H1 (cell line): ENCODE results near the gene PCDHAC1. TPM values are rescaled to one million over a fixed set of nuclear protein-coding genes. Genes with fewer than 3 reads are reported as not detected.
A peak's percentile ranks its signal among the peaks of the same experiment; 100 is the strongest.

Experiments used
- CTCF ChIA-PET: fragments of 300-600 bp; sonication (Branson Sonifier 250); formaldehyde crosslinking; loops from one replicate; lab custom pipeline; 2021; ENCODE audit not compliant: partially characterized antibody; lab: Charles Lee
- POLR2A ChIA-PET: fragments of 300-600 bp; sonication (Branson Sonifier 250); formaldehyde crosslinking; loops from one replicate; lab custom pipeline; 2021; ENCODE audit warnings: inconsistent platforms; ENCODE audit not compliant: partially characterized antibody; lab: Charles Lee
- DNase-seq, 2 experiments: peaks; one replicate each; pipeline versions ENCODE4 v3.0.0 to v3.0.0-alpha.2; 2010 to 2022; ENCODE audit warnings: low spot score in 2 of 2, low read depth in 1 of 2, mixed read lengths in 1 of 2
- FAIRE-seq: peaks from 2 replicates; lab custom pipeline; 2011; peaks lifted over from hg19 to GRCh38; lab: Jason Lieb, UNC
- H2AFZ ChIP-seq: 2 replicates; pipeline ENCODE4 v1.8.1; 2012; ENCODE audit warnings: low read length, inconsistent platforms
- H2AK5ac ChIP-seq: 2 replicates; pipeline ENCODE4 v1.6.1; 2013; ENCODE audit warnings: low read depth, low read length
- H2BK120ac ChIP-seq: replicated peaks from 2 replicates; pipeline ENCODE3; 2013; ENCODE audit warnings: low read depth, low read length, inconsistent platforms
- H2BK12ac ChIP-seq: 2 replicates; pipeline ENCODE4 v1.6.1; 2013; ENCODE audit warnings: low read depth, low read length
- H2BK15ac ChIP-seq: 2 replicates; pipeline ENCODE4 v1.6.1; 2013; ENCODE audit warnings: low read length
- H2BK20ac ChIP-seq: 2 replicates; pipeline ENCODE4 v1.6.1; 2013; ENCODE audit warnings: low read length
- H2BK5ac ChIP-seq: 2 replicates; pipeline ENCODE4 v1.6.1; 2013; ENCODE audit warnings: low read depth, low read length
- H3K14ac ChIP-seq: 2 replicates; pipeline ENCODE4 v1.6.1; 2013; ENCODE audit warnings: inconsistent platforms; ENCODE audit not compliant: insufficient read length
- H3K18ac ChIP-seq: 2 replicates; pipeline ENCODE4 v1.6.1; 2013; ENCODE audit warnings: low read length; ENCODE audit errors: extremely low read depth
- H3K23ac ChIP-seq: 2 replicates; pipeline ENCODE4 v1.6.1; 2013; ENCODE audit warnings: inconsistent platforms; ENCODE audit not compliant: insufficient read length
- H3K23me2 ChIP-seq: 2 replicates; pipeline ENCODE4 v1.6.1; 2013; ENCODE audit warnings: low read depth, low read length
- H3K27ac ChIP-seq: 2 replicates; pipeline ENCODE4 v1.6.1; 2011; ENCODE audit warnings: low read depth, low read length, inconsistent platforms
- H3K27me3 ChIP-seq, 4 experiments: replicated peaks in 1 of 4; 1 replicate in 1 of 4; 2 replicates in 3 of 4; pipeline versions ENCODE4 v1.6.1 to v1.8.1; 2011 to 2013; ENCODE audit warnings: low read length in 3 of 4, mild to moderate bottlenecking in 3 of 4, inconsistent platforms in 2 of 4, mixed read lengths in 2 of 4, moderate library complexity in 1 of 4; ENCODE audit not compliant: control insufficient read depth in 3 of 4, insufficient read depth in 3 of 4; ENCODE audit errors: extremely low read depth in 1 of 4
- H3K36me3 ChIP-seq, 4 experiments: 2 replicates each; pipeline versions ENCODE4 v1.6.1 to v1.8.1; 2011 to 2013; ENCODE audit warnings: mild to moderate bottlenecking in 4 of 4, low read length in 3 of 4, moderate library complexity in 2 of 4, control low read depth in 1 of 4, inconsistent platforms in 1 of 4; ENCODE audit not compliant: insufficient read depth in 4 of 4, control insufficient read depth in 2 of 4
- H3K4ac ChIP-seq: replicated peaks from 2 replicates; pipeline ENCODE3; 2013; ENCODE audit warnings: low read length, low read depth, mixed read lengths, inconsistent platforms; ENCODE audit not compliant: insufficient read length
- H3K4me1 ChIP-seq, 4 experiments: replicated peaks in 1 of 4; 1 replicate in 1 of 4; 2 replicates in 3 of 4; pipeline versions ENCODE4 v1.6.1 to v1.8.1; 2011 to 2013; ENCODE audit warnings: low read length in 3 of 4, inconsistent platforms in 2 of 4, mixed read lengths in 1 of 4; ENCODE audit not compliant: insufficient read depth in 4 of 4, control insufficient read depth in 3 of 4
- H3K4me2 ChIP-seq, 2 experiments: 2 replicates each; pipeline versions ENCODE4 v1.6.1 to v1.8.1; 2011 to 2013; ENCODE audit warnings: low read depth in 2 of 2, low read length in 2 of 2, control low read depth in 1 of 2, inconsistent platforms in 1 of 2, mild to moderate bottlenecking in 1 of 2; ENCODE audit not compliant: insufficient read depth in 1 of 2
- H3K4me3 ChIP-seq, 4 experiments: fragments of 200-600, 300-600 bp in 1 of 4; sonication (generic), shearing (Covaris generic), sonication (Bioruptor Twin) in 1 of 4; 2 replicates each; pipeline versions ENCODE4 v1.5.1 to v1.8.1; 2011 to 2016; ENCODE audit warnings: low read length in 4 of 4, low read depth in 3 of 4, control low read depth in 2 of 4, inconsistent platforms in 2 of 4, mild to moderate bottlenecking in 2 of 4, mixed read lengths in 1 of 4, moderate library complexity in 1 of 4; ENCODE audit not compliant: insufficient read depth in 2 of 4; ENCODE audit errors: extremely low read depth in 1 of 4
- H3K56ac ChIP-seq: replicated peaks from 2 replicates; pipeline ENCODE3; 2013; ENCODE audit warnings: low read depth, mild to moderate bottlenecking, mixed read lengths, low read length, inconsistent platforms; ENCODE audit not compliant: insufficient read length
- H3K79me1 ChIP-seq: 2 replicates; pipeline ENCODE4 v1.6.1; 2013; ENCODE audit warnings: low read depth, low read length, control low read depth
- H3K79me2 ChIP-seq, 2 experiments: 2 replicates each; pipeline versions ENCODE4 v1.6.1 to v1.8.1; 2012 to 2013; ENCODE audit warnings: low read length in 2 of 2, mild to moderate bottlenecking in 2 of 2, inconsistent platforms in 1 of 2; ENCODE audit not compliant: insufficient read depth in 2 of 2, control insufficient read depth in 1 of 2
- H3K9ac ChIP-seq, 4 experiments: replicated peaks in 1 of 4; 1 replicate in 1 of 4; 2 replicates in 3 of 4; pipeline versions ENCODE4 v1.6.1 to v1.8.1; 2011 to 2013; ENCODE audit warnings: low read depth in 3 of 4, low read length in 3 of 4, control low read depth in 2 of 4, mild to moderate bottlenecking in 2 of 4, moderate library complexity in 2 of 4, inconsistent platforms in 1 of 4; ENCODE audit errors: extremely low read depth in 1 of 4
- H3K9me3 ChIP-seq, 2 experiments: 2 replicates each; pipeline versions ENCODE4 v1.6.1 to v1.8.1; 2012 to 2013; ENCODE audit warnings: mild to moderate bottlenecking in 2 of 2, moderate library complexity in 2 of 2, control low read depth in 1 of 2, inconsistent platforms in 1 of 2, low read depth in 1 of 2, low read length in 1 of 2, mixed read lengths in 1 of 2; ENCODE audit not compliant: insufficient read depth in 2 of 2
- H4K20me1 ChIP-seq, 2 experiments: replicated peaks in 1 of 2; 2 replicates each; pipeline versions ENCODE3 to v1.8.1; 2011 to 2013; ENCODE audit warnings: inconsistent platforms in 2 of 2, low read length in 2 of 2, mild to moderate bottlenecking in 1 of 2; ENCODE audit not compliant: insufficient read depth in 2 of 2, control insufficient read depth in 1 of 2
- H4K5ac ChIP-seq: 2 replicates; pipeline ENCODE4 v1.6.1; 2013; ENCODE audit warnings: low read length, low read depth, mixed read lengths, inconsistent platforms; ENCODE audit not compliant: insufficient read length
- H4K8ac ChIP-seq: 2 replicates; pipeline ENCODE4 v1.8.0; 2013; ENCODE audit warnings: mild to moderate bottlenecking, moderate library complexity, low read length, inconsistent platforms; ENCODE audit not compliant: insufficient read depth; ENCODE audit errors: extremely low read depth
- H4K91ac ChIP-seq: replicated peaks from 2 replicates; pipeline ENCODE3; 2013; ENCODE audit warnings: low read length, mixed read lengths, inconsistent platforms; ENCODE audit not compliant: insufficient read length
- ATF2 ChIP-seq: IDR thresholded peaks from 2 replicates; pipeline ENCODE4 v1.6.1; 2012; ENCODE audit warnings: low read length, inconsistent platforms
- BCL11A ChIP-seq, 2 experiments: IDR thresholded peaks; one replicate each; pipeline ENCODE4 v1.6.1; 2011; ENCODE audit warnings: low read depth in 2 of 2, low read length in 2 of 2, mild to moderate bottlenecking in 2 of 2
- CREB1 ChIP-seq: IDR thresholded peaks from 2 replicates; pipeline ENCODE4 v1.6.1; 2012; ENCODE audit warnings: inconsistent platforms
- KDM5A ChIP-seq: fragments of 200-600 bp; IDR thresholded peaks from 2 replicates; pipeline ENCODE4 v1.7.1; 2012; ENCODE audit warnings: mild to moderate bottlenecking, low read length, inconsistent platforms, mixed read lengths
- POLR2A ChIP-seq, 2 experiments: IDR thresholded peaks; 1 replicate in 1 of 2; 2 replicates in 1 of 2; pipeline ENCODE4 v1.6.1; 2011; ENCODE audit warnings: low read depth in 2 of 2, low read length in 2 of 2, mild to moderate bottlenecking in 2 of 2; ENCODE audit errors: control extremely low read depth in 1 of 2
- RAD21 ChIP-seq, 2 experiments: IDR thresholded peaks in 1 of 2; conservative IDR thresholded peaks in 1 of 2; 2 replicates each; pipeline ENCODE4 v1.6.1; 2011; ENCODE audit warnings: low read depth in 2 of 2, low read length in 2 of 2, improper control_type of control experiment in 1 of 2, inconsistent platforms in 1 of 2, mild to moderate bottlenecking in 1 of 2, moderate library complexity in 1 of 2
- SIRT6 ChIP-seq: IDR thresholded peaks from one replicate; pipeline ENCODE4 v1.7.1; 2012; ENCODE audit warnings: low read length, inconsistent platforms
- SP4 ChIP-seq: IDR thresholded peaks from 2 replicates; pipeline ENCODE4 v1.6.1; 2012; ENCODE audit warnings: low read length, inconsistent platforms
- polyA plus RNA-seq, 7 experiments: library from polyadenylated mRNA; depleted of rRNA in 3 of 7; stranded (reverse) in 5 of 7; unstranded in 2 of 7; fragments of >200 nt in 5 of 7; fragments of 200-250 nt in 2 of 7; gene quantifications; 1 replicate in 5 of 7; 2 replicates in 1 of 7; 4 replicates in 1 of 7; pipeline versions ENCODE4 v1.2.1 to v1.2.3, GENCODE V29; 2011 to 2013; ENCODE audit warnings: missing spikeins in 2 of 7, mixed read lengths in 2 of 7
- total RNA-seq: library from RNA; stranded (reverse); fragmentation: NEBNext Ultra II Directional; extraction: Animal tissue kit (Norgen Biotek cat#: 25700); gene quantifications from 2 replicates; pipeline ENCODE4 v1.2.1, GENCODE V29; 2021

Gene PCDHAC1
- total and polyA plus RNA-seq, 2 of the 8 experiments (the other 6 are each of a cell fraction or from before 2014, with no cell fraction given): 2.2 to 4.5 TPM

GRCh38 chr5:140973550-140973949 is 47.5 kb downstream of the PCDHAC1 start:
- H3K9me3 ChIP-seq: no peaks in the 10 kb centered on the region
- no peak overlapping the region for H2AFZ ChIP-seq
- no peaks in the 10 kb centered on the region for H3K79me1 ChIP-seq
- peaks cover 0 to 2% (median under 1%) of the 10 kb centered on the region in 4 experiments; a peak in 4 of 7 replicates for H3K27me3 ChIP-seq
- H2BK5ac ChIP-seq: no peak overlapping the region
- H4K20me1 ChIP-seq: peaks cover 0 to 6% of the 10 kb centered on the region in 2 experiments
- H3K4ac ChIP-seq: no peak overlapping the region
- H3K4me3 ChIP-seq: no peak overlapping the region
- ChIA-PET POLR2A (interaction anchor here (0.9 to 13.7 kb wide), 3 partner anchors 12 to 67 kb away, joined by 3 to 123 read pairs (median 8); no protein-coding TSS in a partner anchor), CTCF (interaction anchor here (0.7 to 2.7 kb wide), 6 partner anchors 14 to 117 kb away, joined by 3 to 11 read pairs (median 4); partner anchors contain the start of genes PCDHA10, PCDHA11 and PCDHAC1)
- no peaks in the 10 kb centered on the region for H3K36me3 ChIP-seq
- H2BK120ac ChIP-seq: no peak overlapping the region
- no peak overlapping the region for H4K5ac ChIP-seq
- no peak overlapping the region for H4K8ac ChIP-seq
- H2BK15ac ChIP-seq: peak overlapping the region; percentile 14; the same call in 1 of the 2 replicates
- H3K4me2 ChIP-seq: no peak overlapping the region
- H3K9ac ChIP-seq: no peak overlapping the region
- no peak overlapping the region for H3K14ac ChIP-seq
- H3K18ac ChIP-seq: no peak overlapping the region
- DNase-seq (no peak), FAIRE-seq (no peak)
- no peak overlapping the region for H3K23ac ChIP-seq
- no peaks in the 10 kb centered on the region for H3K23me2 ChIP-seq
- H3K56ac ChIP-seq: no peak overlapping the region
- no peak overlapping the region for H2BK12ac ChIP-seq
- H2BK20ac ChIP-seq: no peak overlapping the region
- no peak overlapping the region for H2AK5ac ChIP-seq
- no peak overlapping the region for H4K91ac ChIP-seq
- H3K79me2 ChIP-seq: peaks cover 0 to 3% of the 10 kb centered on the region in 2 experiments; a peak in 2 of 4 replicates
- no peak overlapping the region for H3K27ac ChIP-seq
- H3K4me1 ChIP-seq: peaks cover 0 to 8% (median 2%) of the 10 kb centered on the region in 4 experiments
- no peak for TF ChIP-seq ATF2
- no peak for TF ChIP-seq BCL11A (IDR thresholded peaks at IDR 0.05; ENCODE audit: low read depth in 2 of 2, low read length in 2 of 2)
- TF ChIP-seq SP4: no peak
- no peak for TF ChIP-seq POLR2A (IDR thresholded peaks at IDR 0.05; ENCODE audit: control extremely low read depth in 1 of 2, low read depth in 2 of 2, low read length in 2 of 2)
- TF ChIP-seq CREB1: no peak
- TF ChIP-seq RAD21 (IDR thresholded peaks at IDR 0.05 in 1 of 2, conservative IDR thresholded peaks at IDR 0.05 in 1 of 2; ENCODE audit: low read depth in 2 of 2, low read length in 2 of 2): no peak
- TF ChIP-seq KDM5A: no peak
- no peak for TF ChIP-seq SIRT6
